GM12892 (cell line): Measurements from ENCODE around the gene IL1RAPL2.

ENCODE experiments used
- POLR2A ChIP-seq: IDR thresholded peaks from 2 replicates; pipeline ENCODE4 v1.6.1; 2011; ENCODE audit warnings: low read depth, low read length, control low read depth
- POLR2AphosphoS5 ChIP-seq: IDR thresholded peaks from 2 replicates; pipeline ENCODE4 v1.6.1; 2011; ENCODE audit warnings: low read depth, low read length, control low read depth

GRCh38 chrX:105697984-105698781 lies 1132.2 kb downstream of the IL1RAPL2 start:
- TF ChIP-seq POLR2AphosphoS5, result no peak
- no peak for TF ChIP-seq POLR2A
